T-helper 2 cell treated with Interferon-gamma antibody and Interleukin-4, amounts not matched to agents 100 ng/mL and 5 ng/mL, for 36 hours (primary cell): Measurements from ENCODE around the gene ZFP62. TPM values are rescaled to one million over a fixed set of nuclear protein-coding genes. Genes with fewer than 3 reads are reported as not detected.

Experiments
- intact Hi-C: fragments of 100-400 bp; cut with micrococcal nuclease; formaldehyde crosslinking; loops from one replicate; pipeline ENCODE4 v1.15.1; 2023
- total RNA-seq: library from RNA; stranded (reverse); gene quantifications from 2 replicates; pipeline ENCODE4 v1.2.3, GENCODE V29; 2022

ZFP62 gene
- total RNA-seq, 1 donor from 2014 or later: 26.9 TPM

- intact Hi-C loops: no loop called here
Observed at GRCh38 chr5:180811623-180812124, 49.4 kb downstream of the ZFP62 start.

GRCh38 chr5:180810959-180811622 is 50.0 kb downstream of the ZFP62 start:
- intact Hi-C loops: loop anchor here (1.0 kb wide), 5 partner anchors 9 to 412 kb away; partner anchors contain the start of genes CNOT6, MGAT1, TRIM41 and ZFP62

GRCh38 chr5:180810210-180810958 is 50.7 kb downstream of the ZFP62 start:
- intact Hi-C loops: loop anchor here (1.0 kb wide), 5 partner anchors 8 to 413 kb away; partner anchors contain the start of genes CNOT6, MGAT1, TRIM41 and ZFP62

- intact Hi-C loops: loop anchor here (1.0 to 10.0 kb wide), 10 partner anchors 7 to 1185 kb away; partner anchors contain the start of genes CNOT6, GFPT2, HNRNPH1 and MAML1
Observed at GRCh38 chr5:180809403-180810209, 51.5 kb downstream of the ZFP62 start.

- intact Hi-C loops: loop anchor here (2.0 to 10.0 kb wide), 5 partner anchors 376 to 1184 kb away; partner anchors contain the start of genes GFPT2, HNRNPH1 and MAML1
Observed at GRCh38 chr5:180808461-180809000, 52.5 kb downstream of the ZFP62 start.

- intact Hi-C loops: loop anchor here (2.0 to 10.0 kb wide), 5 partner anchors 377 to 1183 kb away; partner anchors contain the start of genes GFPT2, HNRNPH1 and MAML1
Observed at GRCh38 chr5:180807654-180808414, 53.2 kb downstream of the ZFP62 start.

GRCh38 chr5:180807046-180807445 is 54.0 kb downstream of the ZFP62 start:
- intact Hi-C loops: loop anchor here (10.0 kb wide), 4 partner anchors 378 to 1182 kb away; partner anchors contain the start of genes HNRNPH1 and MAML1

GRCh38 chr5:180806351-180807011 is 54.6 kb downstream of the ZFP62 start:
- intact Hi-C loops: loop anchor here (10.0 kb wide), 4 partner anchors 378 to 1182 kb away; partner anchors contain the start of genes HNRNPH1 and MAML1

GRCh38 chr5:180804129-180804618 is 56.9 kb downstream of the ZFP62 start:
- intact Hi-C loops: loop anchor here (5.0 to 10.0 kb wide), 5 partner anchors 312 to 1179 kb away; partner anchors contain the start of genes CNOT6, HNRNPH1 and MAML1

- intact Hi-C loops: loop anchor here (1.0 to 10.0 kb wide), 9 partner anchors 58 to 1179 kb away; partner anchors contain the start of genes CNOT6, HNRNPH1, MAML1 and TRIM41
Observed at GRCh38 chr5:180803181-180804128, 57.6 kb downstream of the ZFP62 start.

- intact Hi-C loops: loop anchor here (1.0 to 10.0 kb wide), 11 partner anchors 8 to 1178 kb away; partner anchors contain the start of genes CNOT6, HNRNPH1, MAML1 and TRIM41
Observed at GRCh38 chr5:180802325-180803180, 58.5 kb downstream of the ZFP62 start, which contains the start of gene MGAT1. MGAT1 (minus strand) TSS chr5:180802806; CDS start chr5:180792971, 9,835 bp downstream.

GRCh38 chr5:180801596-180802324 is 59.3 kb downstream of the ZFP62 start:
- intact Hi-C loops: loop anchor here (1.0 to 10.0 kb wide), 10 partner anchors 9 to 1177 kb away; partner anchors contain the start of genes CNOT6, HNRNPH1, MAML1 and TRIM41

- intact Hi-C loops: loop anchor here (5.0 to 10.0 kb wide), 5 partner anchors 308 to 1175 kb away; partner anchors contain the start of genes CNOT6, HNRNPH1 and MAML1
Observed at GRCh38 chr5:180799902-180800801, 60.9 kb downstream of the ZFP62 start.

- intact Hi-C loops: no loop called here
Observed at GRCh38 chr5:180799194-180799593, 61.9 kb downstream of the ZFP62 start.
